Activated CD4-positive, alpha-beta T cell treated with anti-CD3 and anti-CD28 coated beads, Interleukin-2, amount 50 U/mL, for 4 hours (primary cell): ENCODE data around the gene OPA1.
A peak's percentile ranks its signal among the peaks of the same experiment; 100 is the strongest.
"Not testable (repeated sequence)": the region's sequence is repeated elsewhere in the genome, so short reads cannot be mapped to it uniquely, and the experiment has no call there.

Experiments used
- DNase-seq, 2 experiments: peaks; one replicate each; pipeline ENCODE4 v3.0.0-alpha.2; 2020

Gene OPA1

DNA sequence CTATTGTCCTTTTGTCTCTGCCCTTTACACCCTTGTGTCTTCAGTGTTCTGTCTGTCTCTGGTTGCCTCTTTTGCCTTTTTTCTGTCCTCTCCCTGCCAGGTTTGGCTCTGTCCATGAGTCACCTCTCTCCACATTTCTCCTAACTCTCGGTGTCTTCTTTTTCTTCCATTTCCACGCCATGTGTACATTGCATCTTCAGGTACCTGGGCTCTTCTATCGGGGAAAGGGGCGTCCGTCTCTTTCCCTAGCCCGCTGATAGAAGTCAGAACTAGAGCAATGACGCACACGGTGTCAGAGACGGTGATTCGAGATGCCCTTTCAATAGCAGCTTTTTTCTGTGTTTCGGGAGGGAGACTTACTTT is 641 bp downstream of the OPA1 start:
- peak; percentile 11 to 22 for DNase-seq

DNA sequence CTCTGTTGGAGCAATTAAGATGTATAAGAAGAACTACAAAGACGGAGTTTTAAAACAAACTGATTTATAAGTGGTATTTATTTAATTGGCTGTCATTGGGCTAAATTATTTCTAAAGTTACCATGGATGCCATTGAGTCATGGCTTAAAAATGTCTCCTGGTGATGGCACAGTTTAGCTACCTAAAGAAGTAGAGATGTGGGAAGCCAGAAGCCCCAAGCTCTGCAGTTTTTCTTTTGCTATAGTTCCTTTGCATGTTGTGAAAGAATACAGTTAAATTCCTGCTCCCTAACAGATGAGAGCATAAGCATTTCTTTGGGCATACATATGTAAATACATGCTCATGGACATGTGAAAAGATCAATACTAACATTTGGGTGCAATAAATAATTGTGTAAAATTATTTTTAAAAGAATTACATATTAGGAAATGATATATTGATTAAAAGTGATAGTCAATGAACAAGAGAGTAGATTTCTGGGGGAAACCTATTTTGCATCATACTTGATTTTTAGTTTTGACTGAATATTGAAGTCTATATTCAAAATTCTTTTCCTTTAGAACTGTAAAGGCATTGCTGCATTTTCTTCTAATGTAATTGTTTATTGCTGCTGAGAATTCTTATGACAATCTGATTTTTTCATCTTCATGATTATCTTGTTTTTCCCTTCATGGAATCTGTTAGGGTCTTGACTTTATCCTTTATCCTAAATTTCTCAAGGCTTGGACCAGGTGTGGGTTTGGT is 2.1 kb downstream of the OPA1 start:
- no peak for DNase-seq

DNA sequence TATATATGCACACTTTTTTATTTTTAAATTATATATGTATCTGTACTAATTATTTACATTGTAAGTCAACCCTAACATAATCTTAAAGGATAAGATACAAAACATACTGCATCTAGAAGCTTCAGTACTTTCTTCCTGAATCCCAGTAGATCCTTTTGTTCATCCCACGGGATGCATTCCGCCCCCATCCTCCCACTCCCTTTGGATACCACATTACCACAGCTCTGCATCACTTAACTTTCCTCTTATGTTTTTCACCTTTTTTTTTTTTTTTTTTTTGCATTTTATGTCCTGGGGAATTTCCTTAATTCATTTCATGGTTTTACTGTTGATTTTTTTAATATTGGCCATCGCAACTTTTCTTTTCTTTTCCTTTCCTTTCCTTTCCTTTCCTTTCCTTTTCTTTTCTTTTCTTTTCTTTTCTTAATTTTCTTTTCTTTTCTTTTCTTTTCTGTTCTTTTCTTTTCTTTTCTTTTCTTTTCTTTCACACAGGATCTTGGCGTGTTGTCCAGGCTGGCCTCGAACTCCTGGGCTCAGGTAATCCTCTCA is 3.0 kb downstream of the OPA1 start:
- no peak for DNase-seq

DNA sequence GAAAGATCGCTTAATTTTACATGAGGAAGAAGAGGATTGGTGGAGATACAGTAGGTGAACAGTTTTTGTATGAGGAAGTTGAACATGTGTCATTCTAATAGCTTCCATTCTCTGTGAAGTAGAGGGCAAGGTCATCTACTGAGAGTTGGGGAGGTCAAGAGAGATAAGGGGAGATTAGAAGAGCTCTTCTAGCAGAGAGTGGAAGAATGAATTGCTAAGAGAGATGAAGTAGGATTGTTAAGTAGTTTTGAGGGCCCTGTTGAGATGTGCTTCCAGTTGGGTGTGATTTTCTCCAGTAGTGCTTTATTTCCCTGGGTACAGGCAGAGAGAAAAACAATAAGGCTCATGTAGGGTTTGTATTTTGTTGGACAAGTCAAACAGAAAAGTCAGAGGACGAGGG is 5.2 kb downstream of the OPA1 start:
- no peak for DNase-seq

DNA sequence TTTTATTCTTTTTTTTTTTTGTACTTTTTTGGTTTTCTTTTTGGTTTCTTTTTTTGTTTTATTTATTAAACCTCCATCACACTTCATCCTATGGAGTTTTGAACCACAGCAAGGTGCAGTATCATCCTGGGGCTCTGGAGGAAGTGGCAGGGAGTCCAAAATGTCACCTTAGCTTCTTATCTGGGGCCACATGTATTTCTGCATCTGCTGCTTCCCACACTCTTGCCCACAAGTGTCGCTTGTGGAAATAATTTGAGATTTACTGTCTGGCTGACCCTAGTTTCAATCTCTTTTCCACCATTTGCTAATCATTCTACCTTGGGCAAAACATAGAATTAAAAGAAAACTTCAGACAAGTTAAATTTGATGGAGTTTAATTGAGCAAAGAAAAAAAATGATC is 6.4 kb downstream of the OPA1 start:
- no peak for DNase-seq

DNA sequence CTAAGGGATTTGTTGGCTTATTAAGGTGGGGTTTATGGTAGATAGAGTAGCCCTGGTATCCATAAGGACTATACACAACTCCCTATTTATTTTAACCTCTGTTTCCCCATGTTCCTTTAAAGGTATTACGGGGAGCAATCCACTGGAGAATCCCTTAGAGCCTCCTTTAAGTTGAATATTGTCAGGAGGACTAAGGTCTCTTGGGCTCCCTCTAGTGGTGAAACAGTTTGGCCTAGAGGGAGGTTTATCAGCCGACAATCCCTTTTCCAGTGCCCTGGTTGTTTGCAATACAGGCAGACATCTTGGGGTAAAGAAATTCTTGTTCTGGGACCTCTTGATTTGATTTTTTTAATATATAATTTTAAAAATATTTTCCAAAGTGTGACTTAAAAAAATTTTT is 12.9 kb downstream of the OPA1 start:
- peak; percentile 29 to 38 for DNase-seq

DNA sequence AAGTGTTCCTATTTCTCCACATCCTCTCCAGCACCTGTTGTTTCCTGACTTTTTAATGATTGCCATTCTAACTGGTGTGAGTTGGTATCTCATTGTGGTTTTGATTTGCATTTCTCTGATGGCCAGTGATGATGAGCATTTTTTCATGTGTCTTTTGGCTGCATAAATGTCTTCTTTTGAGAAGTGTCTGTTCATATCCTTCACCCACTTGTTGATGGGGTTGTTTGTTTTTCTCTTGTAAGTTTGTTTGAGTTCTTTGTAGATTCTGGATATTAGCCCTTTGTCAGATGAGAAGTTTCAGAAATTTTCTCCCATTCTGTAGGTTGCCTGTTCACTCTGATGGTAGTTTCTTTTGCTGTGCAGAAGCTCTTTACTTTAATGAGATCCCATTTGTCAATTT is 13.9 kb downstream of the OPA1 start:
- not testable (repeated sequence) for DNase-seq

DNA sequence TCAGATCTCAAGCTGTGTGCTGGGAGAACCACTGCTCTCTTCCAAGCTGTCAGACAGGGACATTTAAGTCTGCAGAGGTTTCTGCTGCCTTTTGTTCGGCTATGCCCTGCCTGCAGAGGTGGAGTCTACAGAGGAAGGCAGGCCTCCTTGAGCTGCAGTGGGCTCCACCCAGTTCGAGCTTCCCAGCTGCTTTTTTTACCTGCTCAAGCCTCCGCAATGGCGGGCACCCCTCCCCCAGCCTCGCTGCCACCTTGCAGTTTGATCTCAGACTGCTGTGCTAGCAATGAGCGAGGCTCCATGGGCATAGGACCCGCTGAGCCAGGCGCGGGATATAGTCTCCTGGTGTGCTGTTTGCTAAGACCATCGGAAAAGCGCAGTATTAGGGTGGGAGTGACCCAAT is 17.5 kb downstream of the OPA1 start:
- not testable (repeated sequence) for DNase-seq

DNA sequence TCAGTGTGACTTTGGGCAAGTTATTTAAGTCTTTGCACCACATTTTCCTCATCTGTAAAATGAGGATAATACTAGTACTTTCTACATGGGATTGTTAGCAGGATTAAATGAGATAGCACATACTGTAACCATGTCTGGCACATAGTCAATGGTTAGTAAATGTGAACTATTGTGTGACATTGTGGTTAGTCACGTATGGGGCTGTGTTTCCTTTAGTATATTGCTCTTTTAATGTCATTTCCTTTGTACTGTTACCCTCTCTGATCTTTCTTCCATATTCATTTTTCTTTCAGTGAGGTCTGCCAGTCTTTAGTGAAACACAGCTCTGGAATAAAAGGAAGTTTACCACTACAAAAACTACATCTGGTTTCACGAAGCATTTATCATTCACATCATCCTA is 21.4 kb downstream of the OPA1 start:
- no peak for DNase-seq

DNA sequence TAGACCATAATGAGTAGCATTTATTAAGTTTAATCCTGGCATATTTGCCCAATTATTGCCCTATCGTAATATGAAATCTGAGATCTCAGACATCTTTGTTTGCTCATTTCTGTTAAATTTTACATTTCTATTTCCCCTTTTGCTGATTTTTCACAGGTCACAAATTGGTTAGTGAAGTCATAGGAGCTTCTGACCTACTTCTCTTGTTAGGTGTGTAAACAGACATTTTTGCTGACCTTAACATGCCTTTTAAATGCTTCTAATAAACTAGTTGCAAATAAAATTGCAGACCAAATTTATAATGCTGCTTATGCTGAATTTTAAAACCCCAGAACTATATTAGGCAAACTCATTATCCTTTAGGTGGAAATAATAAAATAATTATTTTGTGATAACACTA is 24.6 kb downstream of the OPA1 start:
- DNase-seq = no peak

DNA sequence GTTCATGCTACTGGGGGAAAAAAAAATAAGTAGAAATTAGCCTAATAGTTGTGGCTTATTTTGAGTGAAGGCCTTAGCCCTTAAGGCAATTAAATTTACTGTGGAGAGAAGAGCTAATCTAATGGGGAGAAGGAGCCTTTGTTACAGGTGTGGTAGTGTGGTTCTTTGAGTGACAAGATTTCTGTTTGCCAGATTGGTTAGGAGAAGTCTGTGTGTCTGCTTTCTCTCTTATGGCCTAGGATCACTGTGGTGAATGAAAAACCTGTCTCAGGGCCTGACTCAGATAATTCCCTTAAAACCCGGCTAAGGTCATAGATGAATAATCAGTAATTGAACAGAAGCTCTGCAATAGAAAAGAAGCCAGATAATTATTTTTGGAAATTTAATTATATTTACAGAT is 27.0 kb downstream of the OPA1 start:
- no peak for DNase-seq

DNA sequence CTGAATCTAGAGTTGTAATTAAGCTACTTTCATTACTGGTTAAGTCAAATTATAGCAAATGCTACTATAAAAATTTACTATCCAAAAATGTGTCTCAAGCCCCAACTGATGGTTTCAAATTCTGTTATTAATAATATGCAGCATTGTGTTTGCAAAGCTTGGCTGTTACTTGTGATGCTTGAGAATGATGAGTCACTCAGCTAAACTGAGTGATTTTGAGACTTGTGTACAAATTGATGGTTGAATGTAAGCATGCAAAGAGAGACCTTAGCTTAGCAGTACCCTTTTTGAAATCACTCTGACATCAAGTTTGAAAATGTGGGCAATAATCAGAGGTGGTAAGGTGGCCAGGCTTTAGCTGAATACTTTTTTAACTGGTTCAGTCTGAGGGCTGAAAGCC is 27.6 kb downstream of the OPA1 start:
- no peak for DNase-seq

DNA sequence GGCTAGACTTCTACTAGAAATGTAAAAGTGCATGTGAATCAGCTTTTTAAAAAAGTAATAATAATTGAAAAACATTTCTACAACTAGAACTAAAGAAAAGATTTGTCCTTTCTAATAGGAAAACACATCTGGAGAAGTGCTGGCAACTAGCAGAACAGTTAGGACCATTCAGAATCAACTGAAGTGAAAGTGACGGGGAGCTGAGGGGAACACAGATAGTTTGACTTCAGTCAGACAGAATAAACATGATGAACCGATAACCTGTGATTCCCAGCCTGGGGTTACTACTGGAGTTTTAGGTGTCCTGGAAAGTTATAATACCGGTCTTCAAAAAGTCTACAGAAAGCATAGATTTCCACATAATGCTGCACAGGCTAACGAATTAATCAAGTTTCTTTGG is 28.1 kb downstream of the OPA1 start:
- DNase-seq = no peak

DNA sequence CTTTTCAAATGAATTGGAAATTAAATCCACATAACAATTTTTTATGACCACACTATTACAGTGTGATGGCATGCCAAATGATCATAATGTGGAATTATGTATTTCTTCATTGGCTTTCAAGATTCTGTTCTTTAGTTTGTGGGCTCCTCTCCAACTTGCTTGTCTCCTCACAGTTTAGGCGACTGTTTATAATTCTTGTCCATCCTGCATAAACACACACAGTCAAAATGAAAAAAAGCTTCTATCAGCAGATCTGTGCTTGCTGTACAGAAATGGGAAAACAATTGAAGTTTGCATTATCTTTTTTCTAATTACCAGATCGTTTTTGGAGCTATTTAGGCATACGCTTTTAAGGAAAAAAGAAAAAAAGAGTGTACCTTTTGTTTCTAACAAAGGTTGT is 37.0 kb downstream of the OPA1 start:
- no peak for DNase-seq

DNA sequence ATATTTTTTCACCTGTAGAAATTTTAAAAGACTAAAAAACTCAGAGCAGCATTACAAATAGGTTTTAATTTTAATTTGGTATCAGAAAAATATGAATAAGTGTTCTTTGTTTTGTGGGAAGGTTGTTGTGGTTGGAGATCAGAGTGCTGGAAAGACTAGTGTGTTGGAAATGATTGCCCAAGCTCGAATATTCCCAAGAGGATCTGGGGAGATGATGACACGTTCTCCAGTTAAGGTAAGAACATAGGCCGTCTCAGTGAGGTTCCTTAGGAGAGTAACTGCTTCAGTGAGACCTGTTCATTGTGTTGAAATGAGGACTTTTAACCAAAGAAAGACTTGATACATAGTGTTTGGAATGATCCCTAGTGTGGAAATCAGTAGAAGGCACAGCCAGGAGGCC is 44.8 kb downstream of the OPA1 start:
- DNase-seq = no peak

DNA sequence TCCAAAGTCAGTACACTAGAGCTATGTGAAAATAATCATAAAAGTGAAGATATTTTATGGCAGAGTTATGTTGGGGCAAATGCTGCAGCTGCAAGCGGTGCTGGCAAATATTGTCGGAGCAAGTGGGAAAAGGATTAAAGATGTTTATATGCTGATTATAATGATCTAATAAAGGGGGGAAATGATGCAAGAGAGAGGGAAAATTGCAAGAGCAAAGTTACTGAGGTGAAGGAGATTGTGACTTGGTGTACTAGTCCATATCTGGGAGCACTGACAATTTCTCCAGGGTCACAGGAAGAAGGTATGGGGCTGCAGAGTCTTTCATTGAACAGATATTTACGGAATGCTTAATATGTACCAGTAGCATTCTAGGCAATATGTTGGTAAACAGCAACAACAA is 45.8 kb downstream of the OPA1 start:
- no peak for DNase-seq

DNA sequence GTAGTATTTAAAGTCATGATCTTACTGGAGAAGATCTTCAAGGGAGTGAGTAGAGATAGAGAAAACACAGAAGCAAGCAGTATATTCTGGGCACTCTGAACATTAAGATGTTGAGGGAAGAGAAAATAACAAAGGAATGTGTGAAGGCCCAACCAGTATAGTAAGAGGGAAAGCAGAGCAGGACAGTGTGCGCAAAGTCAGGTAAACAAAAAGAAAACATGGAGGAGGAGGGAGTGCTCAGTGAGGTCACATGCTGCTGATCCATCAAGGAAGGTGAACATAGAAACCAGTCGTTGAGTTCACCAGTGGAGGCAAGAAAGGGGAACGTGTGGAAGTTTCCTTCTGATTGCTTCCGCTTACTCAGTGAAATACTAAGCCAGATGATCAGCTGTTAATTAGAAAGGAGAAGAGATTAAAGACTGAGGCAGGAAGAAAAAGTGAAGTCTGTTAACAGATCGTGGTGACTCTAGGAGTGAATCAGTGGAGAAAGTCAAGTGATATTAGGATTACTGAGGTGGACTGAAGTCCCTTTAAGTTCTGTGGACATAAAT is 47.2 kb downstream of the OPA1 start:
- no peak for DNase-seq

DNA sequence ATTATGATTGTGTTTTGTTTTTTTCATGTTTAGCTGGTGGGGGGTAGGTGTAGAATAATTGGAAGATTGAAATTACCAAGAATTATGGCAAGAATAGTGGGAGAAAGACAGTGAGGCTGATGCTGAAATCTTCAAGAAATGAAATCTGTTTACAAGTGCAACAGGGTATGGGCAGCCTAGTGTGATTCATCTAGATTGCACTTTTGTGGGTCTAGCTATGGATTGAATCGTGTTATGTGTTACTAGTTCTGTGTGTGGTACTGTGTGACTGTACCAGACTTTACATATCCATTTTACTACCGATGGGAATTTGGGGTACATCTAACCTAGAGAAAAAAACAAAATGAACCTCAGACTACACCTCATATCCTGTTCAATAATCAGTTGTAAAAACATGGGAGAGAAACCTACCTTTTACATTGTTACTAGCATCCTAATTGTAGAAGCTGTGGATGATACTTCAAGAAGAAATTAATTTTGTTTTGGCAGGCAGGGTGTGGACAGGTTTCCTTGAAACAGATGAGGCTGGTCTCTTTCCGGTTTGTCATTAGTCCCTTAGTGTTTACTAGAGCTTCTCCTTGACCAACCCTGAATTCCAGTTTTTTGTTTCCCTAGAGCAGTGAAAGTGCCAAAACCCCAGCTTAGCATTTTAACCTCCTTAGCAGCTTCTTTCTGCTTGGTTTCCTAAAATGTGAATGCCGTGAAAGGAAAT is 47.9 kb downstream of the OPA1 start:
- no peak for DNase-seq

DNA sequence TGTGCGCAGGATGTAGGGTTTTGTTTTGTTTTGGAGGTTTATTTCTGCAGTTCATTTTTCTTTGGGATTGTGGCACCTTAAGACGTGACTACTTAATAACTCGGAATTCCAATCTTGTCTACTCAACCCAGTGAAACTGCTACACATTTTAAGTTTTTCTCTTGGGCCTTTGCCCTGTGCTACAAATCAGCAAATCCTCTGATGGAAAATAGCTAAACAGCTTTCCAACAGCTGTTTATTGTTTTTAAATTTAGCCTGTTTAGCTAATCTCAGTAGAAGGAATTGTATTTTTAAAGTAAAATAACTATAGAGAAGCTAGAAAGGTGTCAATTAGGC is 48.4 kb downstream of the OPA1 start:
- DNase-seq = no peak

DNA sequence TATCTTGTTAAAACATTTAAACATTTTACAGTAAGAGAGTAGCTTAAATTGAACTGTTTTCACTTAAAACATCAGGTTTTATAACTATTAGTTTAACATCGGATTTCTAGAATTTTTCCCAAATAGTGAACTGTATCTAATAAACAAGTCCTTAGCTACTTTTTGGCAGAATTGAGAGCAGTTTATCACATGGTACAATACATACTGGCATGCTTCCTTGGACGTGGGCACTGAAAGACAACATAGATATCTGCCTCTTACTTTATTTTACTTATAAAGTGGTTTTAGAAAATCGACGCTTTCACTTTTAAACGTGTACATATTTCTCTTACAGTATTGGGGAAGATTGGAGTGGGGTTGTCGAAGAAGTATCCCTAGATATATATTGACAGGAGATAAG is 52.8 kb downstream of the OPA1 start:
- no peak for DNase-seq

DNA sequence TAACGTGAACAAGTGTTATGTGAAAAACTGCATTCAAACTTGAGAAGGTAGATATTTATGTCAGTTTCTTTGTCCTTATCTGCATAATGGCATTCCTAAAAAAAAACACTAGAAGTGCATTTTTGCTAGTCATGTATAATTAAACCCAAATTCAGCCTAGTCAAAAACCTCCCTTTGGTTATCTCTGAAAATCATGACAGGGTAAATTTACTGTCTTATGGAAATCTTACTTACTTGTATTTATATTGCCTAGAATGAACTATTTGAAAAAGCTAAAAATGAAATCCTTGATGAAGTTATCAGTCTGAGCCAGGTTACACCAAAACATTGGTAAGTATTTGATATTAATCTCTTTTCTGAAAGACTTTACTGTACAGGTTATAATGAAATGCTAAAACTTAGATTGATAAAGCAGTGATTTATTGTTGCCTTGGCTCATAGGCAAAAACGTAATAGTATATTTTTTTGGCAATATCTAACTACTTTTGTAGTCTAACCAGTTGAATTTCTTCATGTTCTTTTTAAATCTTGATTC is 55.6 kb downstream of the OPA1 start:
- no peak for DNase-seq

DNA sequence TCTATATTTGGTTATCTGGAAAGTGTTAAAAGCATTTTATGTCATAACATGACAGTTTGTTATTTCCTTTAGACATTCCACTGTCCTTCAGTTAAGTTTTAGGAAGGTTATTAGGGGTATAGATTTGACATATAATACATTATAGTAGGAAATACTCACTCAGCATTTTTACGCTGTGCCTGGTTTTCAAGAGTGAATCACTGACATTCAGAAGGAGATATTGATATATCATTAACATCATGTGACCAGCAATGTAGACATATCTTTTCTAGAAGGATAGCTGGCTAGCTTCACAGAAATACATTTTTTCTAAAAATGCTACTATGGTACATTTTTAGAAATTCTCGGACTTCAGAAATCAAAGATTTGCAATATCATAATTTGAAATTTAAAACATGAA is 57.6 kb downstream of the OPA1 start:
- DNase-seq = no peak

DNA sequence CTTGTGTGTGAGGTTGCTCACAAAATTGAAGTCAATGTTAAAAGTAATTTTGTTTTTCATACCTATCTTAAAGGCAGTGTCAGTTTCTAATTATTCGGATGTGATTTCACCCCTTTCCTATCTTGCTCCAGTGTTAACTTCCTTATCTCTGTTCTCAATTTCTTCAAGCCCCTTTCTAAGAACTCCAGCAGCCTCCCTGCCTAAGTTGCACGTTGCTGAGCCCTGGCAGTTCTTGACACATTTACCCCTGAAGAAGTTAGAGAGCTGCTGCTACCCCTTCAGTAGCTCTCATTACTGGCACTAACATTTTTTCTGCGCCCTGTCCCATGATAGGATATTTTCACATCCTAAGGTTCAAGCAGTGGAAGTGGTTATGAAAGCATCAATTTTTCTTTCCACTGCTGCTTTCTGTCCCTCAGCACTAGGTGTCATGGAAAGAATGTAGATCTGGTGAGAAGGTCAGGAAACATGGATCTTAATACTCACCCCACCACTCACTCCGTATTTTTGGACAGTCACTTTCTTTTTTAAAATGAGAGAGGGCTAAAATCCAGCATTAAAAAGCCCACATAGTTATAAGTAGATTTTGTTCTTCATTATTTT is 62.9 kb downstream of the OPA1 start:
- DNase-seq = no peak

DNA sequence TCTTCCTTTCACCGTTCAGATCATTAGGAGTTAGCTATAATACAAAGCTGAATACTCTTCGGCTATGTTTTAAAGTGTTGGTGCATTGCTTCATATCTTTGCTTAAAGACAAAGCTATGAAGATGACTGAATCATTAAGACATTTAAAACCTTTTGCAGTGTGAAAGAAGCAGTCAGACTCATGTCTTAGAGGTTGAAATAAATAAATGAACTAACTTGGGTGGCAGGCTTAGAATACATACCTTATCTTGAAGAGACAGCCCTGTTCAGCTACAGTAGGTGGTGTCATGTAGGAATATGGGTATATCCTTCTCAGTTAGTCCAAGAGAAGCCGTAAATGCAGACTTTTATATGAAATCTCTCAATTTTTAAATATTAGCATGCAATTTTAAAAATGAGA is 63.4 kb downstream of the OPA1 start:
- DNase-seq = no peak
